Liver (tissue), 9 donors: Measurements from ENCODE around the gene MAP1S. TPM values are rescaled to one million over a fixed set of nuclear protein-coding genes. Genes with fewer than 3 reads are reported as not detected.

Experiments used
- DNase-seq: peaks from one replicate; pipeline ENCODE4 v3.0.0-alpha.2; 2017; ENCODE audit warnings: low spot score
- H3K27ac ChIP-seq, 2 donors: one replicate each; pipeline ENCODE4 v1.7.0; 2013; ENCODE audit warnings: inconsistent platforms in 2 of 2, low read length in 2 of 2, control low read depth in 1 of 2, low read depth in 1 of 2, mild to moderate bottlenecking in 1 of 2
- H3K27me3 ChIP-seq, 4 donors: one replicate each; pipeline versions ENCODE4 v1.6.1 to v1.7.0; 2013; ENCODE audit warnings: low read length in 3 of 4, inconsistent platforms in 1 of 4, mild to moderate bottlenecking in 1 of 4, moderate library complexity in 1 of 4; ENCODE audit not compliant: control insufficient read depth in 4 of 4, insufficient read depth in 4 of 4
- H3K36me3 ChIP-seq, 4 donors: one replicate each; pipeline versions ENCODE4 v1.6.1 to v1.7.0; 2013; ENCODE audit warnings: low read length in 3 of 4, mild to moderate bottlenecking in 3 of 4, low read depth in 1 of 4, moderate library complexity in 1 of 4; ENCODE audit not compliant: control insufficient read depth in 4 of 4, insufficient read depth in 3 of 4
- H3K4me1 ChIP-seq, 4 donors: one replicate each; pipeline versions ENCODE4 v1.6.1 to v1.7.0; 2013; ENCODE audit warnings: low read length in 3 of 4, mild to moderate bottlenecking in 3 of 4, moderate library complexity in 1 of 4; ENCODE audit not compliant: control insufficient read depth in 4 of 4, insufficient read depth in 4 of 4
- H3K4me3 ChIP-seq, 3 donors: one replicate each; pipeline versions ENCODE4 v1.6.1 to v1.7.0; 2013; ENCODE audit warnings: low read length in 3 of 3, control low read depth in 1 of 3, low read depth in 1 of 3, mild to moderate bottlenecking in 1 of 3
- H3K9ac ChIP-seq, 2 donors: one replicate each; pipeline ENCODE4 v1.7.0; 2013; ENCODE audit warnings: low read length in 2 of 2, mild to moderate bottlenecking in 2 of 2, moderate library complexity in 2 of 2, control low read depth in 1 of 2, low read depth in 1 of 2
- H3K9me3 ChIP-seq, 4 donors: one replicate each; pipeline versions ENCODE4 v1.6.1 to v1.7.0; 2013; ENCODE audit warnings: low read length in 3 of 4; ENCODE audit not compliant: control insufficient read depth in 4 of 4
- EGR1 ChIP-seq, 2 donors: IDR thresholded peaks; 2 replicates each; pipeline ENCODE4 v1.6.1; 2016 to 2018; ENCODE audit warnings: antibody characterized with exemption in 2 of 2, low read depth in 2 of 2
- FOXA1 ChIP-seq: IDR thresholded peaks from 2 replicates; pipeline ENCODE4 v1.6.1; 2016; ENCODE audit warnings: antibody characterized with exemption
- FOXA2 ChIP-seq: IDR thresholded peaks from 2 replicates; pipeline ENCODE4 v1.6.1; 2016; ENCODE audit warnings: antibody characterized with exemption
- NR2F2 ChIP-seq: IDR thresholded peaks from 2 replicates; pipeline ENCODE4 v1.6.1; 2016; ENCODE audit warnings: antibody characterized with exemption
- RAD21 ChIP-seq, 2 donors: IDR thresholded peaks; 2 replicates each; pipeline ENCODE4 v1.6.1; 2016; ENCODE audit warnings: antibody characterized with exemption in 2 of 2, mild to moderate bottlenecking in 2 of 2
- RXRA ChIP-seq, 2 donors: IDR thresholded peaks; 2 replicates each; pipeline ENCODE4 v1.6.1; 2017 to 2018; ENCODE audit warnings: antibody characterized with exemption in 2 of 2, mild to moderate bottlenecking in 1 of 2
- YY1 ChIP-seq: IDR thresholded peaks from 2 replicates; pipeline ENCODE4 v1.6.1; 2016; ENCODE audit warnings: antibody characterized with exemption, mild to moderate bottlenecking
- WGBS: extraction: QIAGEN DNeasy Blood & Tissue Kit; methylation state at CpG from one replicate; pipeline ENCODE4 v1.1.7; 2013; 5-methylcytosine and 5-hydroxymethylcytosine counted together
- polyA plus RNA-seq, 2 donors: library from polyadenylated mRNA; stranded (reverse) in 1 of 2; unstranded in 1 of 2; fragments of 200-250 nt in 1 of 2; fragments of >200 nt in 1 of 2; fragmentation: Nextera tagmentation in 1 of 2; extraction: Ambion mirVana in 1 of 2; gene quantifications; one replicate each; pipeline versions ENCODE4 v1.2.1 to v1.2.3, GENCODE V29; 2013 to 2015
- total RNA-seq, 2 donors: library from RNA; depleted of rRNA; stranded (reverse); fragments of >200 nt; gene quantifications; one replicate each; pipeline ENCODE4 v1.2.3, GENCODE V29; 2014
- TF ChIP-seq, protein P1 (sequence below): IDR thresholded peaks from 2 replicates; pipeline ENCODE4 v1.6.1; 2016; ENCODE audit warnings: antibody characterized with exemption
- TF ChIP-seq, protein P2 (sequence below): fragments of 150-350 bp; IDR thresholded peaks from 2 replicates; pipeline ENCODE4 v1.5.1; 2017; ENCODE audit warnings: improper control_type of control experiment, low read depth, low read length; ENCODE audit not compliant: missing input control
- TF ChIP-seq, protein P3 (sequence below): IDR thresholded peaks from 2 replicates; pipeline ENCODE4 v1.6.1; 2016; ENCODE audit warnings: antibody characterized with exemption, mild to moderate bottlenecking
- TF ChIP-seq, protein P4 (sequence below): IDR thresholded peaks from 2 replicates; pipeline ENCODE4 v1.6.1; 2016; ENCODE audit warnings: antibody characterized with exemption
- donor health status: healthy.
- donor health status: healthy.
- donor health status: healthy.
- donor health status: healthy.
- donor health status: healthy.

The MAP1S gene
- total and polyA plus RNA-seq, 4 donors, result 8.2 to 20.3 (median 10.6) TPM

DNA sequence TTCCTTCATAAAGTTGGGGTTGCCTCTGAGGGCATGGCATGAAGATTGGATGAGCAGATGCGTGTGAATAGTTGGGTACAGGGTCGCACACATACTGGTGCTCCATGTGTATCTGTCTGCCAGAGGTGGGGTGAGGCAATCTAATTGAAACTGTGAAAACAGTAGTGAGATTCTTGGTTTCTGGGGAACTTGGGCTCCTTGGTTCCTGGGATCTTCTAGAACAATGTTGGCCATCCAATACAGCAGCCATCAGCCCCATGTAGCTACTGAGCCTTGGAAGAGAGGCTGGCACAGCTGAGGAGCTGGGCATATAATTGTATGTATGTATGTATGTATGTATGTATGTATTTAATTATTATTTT is 32.6 kb downstream of the MAP1S start:
- TF ChIP-seq FOXA2 (no peak), YY1 (no peak), NR2F2 (no peak), RAD21 (IDR thresholded peaks at IDR 0.05) (no peak)
- TF ChIP-seq, protein P1, sequence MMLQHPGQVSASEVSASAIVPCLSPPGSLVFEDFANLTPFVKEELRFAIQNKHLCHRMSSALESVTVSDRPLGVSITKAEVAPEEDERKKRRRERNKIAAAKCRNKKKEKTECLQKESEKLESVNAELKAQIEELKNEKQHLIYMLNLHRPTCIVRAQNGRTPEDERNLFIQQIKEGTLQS, result no peak
- TF ChIP-seq, protein P2, sequence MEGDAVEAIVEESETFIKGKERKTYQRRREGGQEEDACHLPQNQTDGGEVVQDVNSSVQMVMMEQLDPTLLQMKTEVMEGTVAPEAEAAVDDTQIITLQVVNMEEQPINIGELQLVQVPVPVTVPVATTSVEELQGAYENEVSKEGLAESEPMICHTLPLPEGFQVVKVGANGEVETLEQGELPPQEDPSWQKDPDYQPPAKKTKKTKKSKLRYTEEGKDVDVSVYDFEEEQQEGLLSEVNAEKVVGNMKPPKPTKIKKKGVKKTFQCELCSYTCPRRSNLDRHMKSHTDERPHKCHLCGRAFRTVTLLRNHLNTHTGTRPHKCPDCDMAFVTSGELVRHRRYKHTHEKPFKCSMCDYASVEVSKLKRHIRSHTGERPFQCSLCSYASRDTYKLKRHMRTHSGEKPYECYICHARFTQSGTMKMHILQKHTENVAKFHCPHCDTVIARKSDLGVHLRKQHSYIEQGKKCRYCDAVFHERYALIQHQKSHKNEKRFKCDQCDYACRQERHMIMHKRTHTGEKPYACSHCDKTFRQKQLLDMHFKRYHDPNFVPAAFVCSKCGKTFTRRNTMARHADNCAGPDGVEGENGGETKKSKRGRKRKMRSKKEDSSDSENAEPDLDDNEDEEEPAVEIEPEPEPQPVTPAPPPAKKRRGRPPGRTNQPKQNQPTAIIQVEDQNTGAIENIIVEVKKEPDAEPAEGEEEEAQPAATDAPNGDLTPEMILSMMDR, result no peak
- peak overlapping the region in 1 of 2 donors; percentile 48 for H3K27ac ChIP-seq
- H3K9me3 ChIP-seq, result no peaks in the 10 kb centered on the region
- peaks cover 0 to 5% (median 3%) of the 10 kb centered on the region in 4 donors for H3K4me1 ChIP-seq
- no peaks in the 10 kb centered on the region for H3K36me3 ChIP-seq
- H3K4me3 ChIP-seq, result no peak overlapping the region
- WGBS, result 72% methylated on average over 2 of the region's 2 CpGs
- H3K27me3 ChIP-seq, result peaks cover 0 to 2% (median 0%) of the 10 kb centered on the region in 4 donors
- no peak for DNase-seq
- no peak overlapping the region for H3K9ac ChIP-seq

DNA sequence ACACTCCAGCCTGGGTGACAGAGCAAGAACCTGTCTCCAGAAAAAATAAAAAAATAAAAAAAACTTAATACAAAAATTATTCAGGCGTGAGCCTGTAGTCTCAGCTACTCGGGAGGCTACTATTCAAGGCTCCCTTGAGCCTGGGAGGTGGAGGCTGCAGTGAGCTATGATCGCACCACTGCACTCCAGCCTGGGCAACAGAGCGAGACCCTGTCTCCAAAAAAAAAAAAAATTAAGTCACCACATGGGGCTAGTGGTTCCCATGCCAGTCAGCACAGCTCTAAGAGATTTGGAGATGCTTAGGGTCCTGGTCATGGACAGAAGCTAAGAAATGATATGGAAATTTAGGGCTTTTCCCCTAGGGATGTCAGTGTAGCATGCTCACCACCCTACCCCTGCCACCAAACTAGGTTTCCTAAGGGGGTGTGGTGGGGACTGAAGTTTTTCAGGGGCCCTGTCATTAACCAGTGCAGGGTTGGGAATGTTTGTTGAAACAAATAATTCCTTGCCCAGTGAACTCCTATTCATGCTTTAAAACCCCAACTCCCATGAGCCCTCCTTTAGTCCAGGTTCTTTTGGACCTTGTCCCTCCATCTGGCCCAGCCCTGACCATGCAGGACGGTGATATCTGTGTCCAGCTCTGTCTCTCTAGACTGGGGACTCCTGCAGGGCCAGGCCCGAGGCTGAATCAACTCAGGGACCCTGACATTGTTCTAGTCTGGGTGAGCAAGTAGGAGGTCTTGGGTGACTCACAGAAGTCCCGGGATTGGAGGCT is 33.8 kb downstream of the MAP1S start:
- Histone ChIP-seq H3K9me3 (no peaks in the 10 kb centered on the region), H3K4me3 (no peak overlapping the region), H3K27ac (no peak overlapping the region), H3K36me3 (no peaks in the 10 kb centered on the region), H3K4me1 (peaks cover 0 to 4% (median 0%) of the 10 kb centered on the region in 4 donors), H3K9ac (no peak overlapping the region), H3K27me3 (peaks cover 0 to 2% (median 0%) of the 10 kb centered on the region in 4 donors)
- 81% methylated on average over 7 of the region's 7 CpGs for WGBS
- TF ChIP-seq FOXA1 (no peak), YY1 (no peak), EGR1 (IDR thresholded peaks at IDR 0.05; ENCODE audit: low read depth in 2 of 2) (no peak), RXRA (IDR thresholded peaks at IDR 0.05) (no peak)
- TF ChIP-seq, protein P1, result no peak
- TF ChIP-seq, protein P3, sequence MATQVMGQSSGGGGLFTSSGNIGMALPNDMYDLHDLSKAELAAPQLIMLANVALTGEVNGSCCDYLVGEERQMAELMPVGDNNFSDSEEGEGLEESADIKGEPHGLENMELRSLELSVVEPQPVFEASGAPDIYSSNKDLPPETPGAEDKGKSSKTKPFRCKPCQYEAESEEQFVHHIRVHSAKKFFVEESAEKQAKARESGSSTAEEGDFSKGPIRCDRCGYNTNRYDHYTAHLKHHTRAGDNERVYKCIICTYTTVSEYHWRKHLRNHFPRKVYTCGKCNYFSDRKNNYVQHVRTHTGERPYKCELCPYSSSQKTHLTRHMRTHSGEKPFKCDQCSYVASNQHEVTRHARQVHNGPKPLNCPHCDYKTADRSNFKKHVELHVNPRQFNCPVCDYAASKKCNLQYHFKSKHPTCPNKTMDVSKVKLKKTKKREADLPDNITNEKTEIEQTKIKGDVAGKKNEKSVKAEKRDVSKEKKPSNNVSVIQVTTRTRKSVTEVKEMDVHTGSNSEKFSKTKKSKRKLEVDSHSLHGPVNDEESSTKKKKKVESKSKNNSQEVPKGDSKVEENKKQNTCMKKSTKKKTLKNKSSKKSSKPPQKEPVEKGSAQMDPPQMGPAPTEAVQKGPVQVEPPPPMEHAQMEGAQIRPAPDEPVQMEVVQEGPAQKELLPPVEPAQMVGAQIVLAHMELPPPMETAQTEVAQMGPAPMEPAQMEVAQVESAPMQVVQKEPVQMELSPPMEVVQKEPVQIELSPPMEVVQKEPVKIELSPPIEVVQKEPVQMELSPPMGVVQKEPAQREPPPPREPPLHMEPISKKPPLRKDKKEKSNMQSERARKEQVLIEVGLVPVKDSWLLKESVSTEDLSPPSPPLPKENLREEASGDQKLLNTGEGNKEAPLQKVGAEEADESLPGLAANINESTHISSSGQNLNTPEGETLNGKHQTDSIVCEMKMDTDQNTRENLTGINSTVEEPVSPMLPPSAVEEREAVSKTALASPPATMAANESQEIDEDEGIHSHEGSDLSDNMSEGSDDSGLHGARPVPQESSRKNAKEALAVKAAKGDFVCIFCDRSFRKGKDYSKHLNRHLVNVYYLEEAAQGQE, result no peak
- TF ChIP-seq, protein P4, sequence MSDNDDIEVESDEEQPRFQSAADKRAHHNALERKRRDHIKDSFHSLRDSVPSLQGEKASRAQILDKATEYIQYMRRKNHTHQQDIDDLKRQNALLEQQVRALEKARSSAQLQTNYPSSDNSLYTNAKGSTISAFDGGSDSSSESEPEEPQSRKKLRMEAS, result no peak
- DNase-seq, result no peak
